Stomach (tissue), 4 donors: ENCODE data around the gene PLXNB2.

Experiments
- EP300 ChIP-seq: sonication (generic); formaldehyde crosslinking; IDR thresholded peaks from one replicate; pipeline ENCODE4 v1.6.1; 2017; ENCODE audit warnings: antibody characterized with exemption
- POLR2A ChIP-seq, 4 donors: fragments of 450-650 bp; IDR thresholded peaks; one replicate each; pipeline ENCODE4 v1.6.1; 2016; ENCODE audit warnings: antibody characterized with exemption in 4 of 4, control low read depth in 2 of 4, mild to moderate bottlenecking in 1 of 4, moderate library complexity in 1 of 4

DNA sequence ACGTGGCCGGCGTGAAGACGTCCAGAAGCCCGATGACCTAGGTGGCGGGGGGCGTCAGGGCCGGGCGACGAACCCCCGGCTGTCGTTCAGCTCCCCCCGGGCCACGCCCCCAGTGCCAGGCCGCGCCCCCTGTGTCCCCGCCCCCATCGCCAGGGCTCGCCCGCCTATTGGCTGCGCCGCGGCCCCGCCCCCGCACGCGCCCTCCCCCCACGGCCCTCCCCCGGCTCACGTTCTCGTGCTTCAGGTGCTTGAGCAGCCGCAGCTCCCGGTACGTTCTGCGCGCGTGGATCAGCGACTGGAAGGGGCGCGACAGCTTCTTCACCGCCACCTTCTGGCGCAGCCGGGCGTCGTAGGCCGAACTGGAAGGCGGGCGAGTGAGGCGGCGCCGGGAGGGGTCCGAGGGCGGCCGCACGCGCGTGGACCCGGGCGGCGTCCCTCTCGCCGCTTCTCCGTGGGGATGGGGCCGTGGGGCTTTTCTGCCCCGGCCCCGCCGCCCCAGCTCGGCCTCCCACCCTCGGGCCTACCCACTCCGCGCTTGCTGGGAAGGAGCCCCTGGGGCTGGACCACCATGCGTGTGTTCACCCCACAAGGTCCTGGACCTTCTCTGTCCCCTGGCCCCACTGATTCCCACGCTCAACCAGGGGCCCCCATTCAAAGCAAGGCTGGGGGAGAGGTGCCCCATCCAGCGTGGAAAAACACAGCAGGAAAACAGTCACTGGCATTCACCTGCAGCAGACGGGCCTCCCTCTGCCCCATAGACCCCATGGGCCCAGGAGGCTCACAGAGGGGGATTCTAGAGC lies 39.7 kb downstream of the PLXNB2 start:
- no peak for TF ChIP-seq POLR2A (IDR thresholded peaks at IDR 0.05)
- no peak for TF ChIP-seq EP300
